ENCODE data around the gene PRMT2. TPM values are rescaled to one million over a fixed set of nuclear protein-coding genes. Genes with fewer than 3 reads are reported as not detected.

The PRMT2 gene
- total RNA-seq, 2 donors from 2014 or later: 73.6 to 87.1 TPM

DNA sequence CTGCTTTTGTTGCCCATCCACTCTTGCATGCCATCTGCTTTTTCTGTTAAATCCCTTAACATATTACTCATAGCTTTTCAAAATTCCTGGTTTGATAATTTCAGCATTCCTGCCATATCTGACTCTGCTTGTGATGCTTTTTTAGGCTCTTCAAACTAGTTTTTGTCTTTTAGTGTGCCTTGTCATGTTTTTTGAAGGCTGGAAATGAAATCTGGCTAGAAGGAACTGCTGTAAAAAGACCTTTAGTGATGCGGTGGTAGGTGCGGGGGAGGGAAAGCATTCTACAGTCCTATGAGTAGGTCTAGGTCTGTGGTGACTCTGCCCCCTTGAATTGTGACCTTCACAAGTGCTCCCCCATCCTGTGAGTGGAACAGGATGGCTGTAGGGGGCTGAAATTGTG lies 15.6 kb upstream of the PRMT2 start:
- H3K9ac ChIP-seq (ENCODE audit: extremely low read depth, low read length, poor library complexity, severe bottlenecking): no peak overlapping the region
- H3K4me1 ChIP-seq (ENCODE audit: control insufficient read depth, insufficient read depth, low read length): no peaks in the 10 kb centered on the region
- Mint-ChIP-seq H3K4me3 (no peak overlapping the region), H3K4me1 (peaks cover 10% of the 10 kb centered on the region), H3K27me3 (ENCODE audit: insufficient read depth) (peaks cover 10% of the 10 kb centered on the region), H3K27ac (no peak overlapping the region), H3K9me3 (no peaks in the 10 kb centered on the region), H3K36me3 (ENCODE audit: low read depth) (no peaks in the 10 kb centered on the region)
- H3K9me3 ChIP-seq (ENCODE audit: control insufficient read depth, low read length): no peaks in the 10 kb centered on the region
- TF ChIP-seq CTCF (conservative IDR thresholded peaks at IDR 0.05): no peak
- DNase-seq: no peak
- WGBS, 2 experiments (ENCODE audit: insufficient coverage in 1 of 2, insufficient read length in 1 of 2): 96 to 100% methylated on average over 2 of the region's 2 CpGs
- H3K27me3 ChIP-seq (ENCODE audit: control insufficient read depth, insufficient read depth, low read length, poor library complexity, severe bottlenecking): no peaks in the 10 kb centered on the region
- no peak overlapping the region for H3K4me3 ChIP-seq (ENCODE audit: low read length)
- H3K36me3 ChIP-seq (ENCODE audit: control insufficient read depth, insufficient read depth, low read length): no peaks in the 10 kb centered on the region
- H3K27ac ChIP-seq (ENCODE audit: low read depth, low read length): no peak overlapping the region

GRCh38 chr21:46620846-46621245 lies 14.6 kb upstream of the PRMT2 start:
- no peak overlapping the region for H3K4me3 Mint-ChIP-seq
- H3K27ac Mint-ChIP-seq: no peak overlapping the region
- Histone ChIP-seq H3K9ac (ENCODE audit: extremely low read depth, low read length, poor library complexity, severe bottlenecking) (no peak overlapping the region), H3K4me1 (ENCODE audit: control insufficient read depth, insufficient read depth, low read length) (no peaks in the 10 kb centered on the region), H3K9me3 (ENCODE audit: control insufficient read depth, low read length) (peaks cover 6% of the 10 kb centered on the region), H3K27me3 (ENCODE audit: control insufficient read depth, insufficient read depth, low read length, poor library complexity, severe bottlenecking) (no peaks in the 10 kb centered on the region), H3K4me3 (ENCODE audit: low read length) (no peak overlapping the region), H3K36me3 (ENCODE audit: control insufficient read depth, insufficient read depth, low read length) (no peaks in the 10 kb centered on the region), H3K27ac (ENCODE audit: low read depth, low read length) (peak overlapping the region; percentile 94)
- 96 to 100% methylated on average over 4 to 7 of the region's 7 CpGs for WGBS, 2 experiments (ENCODE audit: insufficient coverage in 1 of 2, insufficient read length in 1 of 2)
- peaks cover 10% of the 10 kb centered on the region for H3K4me1 Mint-ChIP-seq
- H3K27me3 Mint-ChIP-seq (ENCODE audit: insufficient read depth): peaks cover 4% of the 10 kb centered on the region
- no peaks in the 10 kb centered on the region for H3K36me3 Mint-ChIP-seq (ENCODE audit: low read depth)
- DNase-seq: no peak
- peaks cover 10% of the 10 kb centered on the region for H3K9me3 Mint-ChIP-seq
- TF ChIP-seq CTCF (conservative IDR thresholded peaks at IDR 0.05): no peak

DNA sequence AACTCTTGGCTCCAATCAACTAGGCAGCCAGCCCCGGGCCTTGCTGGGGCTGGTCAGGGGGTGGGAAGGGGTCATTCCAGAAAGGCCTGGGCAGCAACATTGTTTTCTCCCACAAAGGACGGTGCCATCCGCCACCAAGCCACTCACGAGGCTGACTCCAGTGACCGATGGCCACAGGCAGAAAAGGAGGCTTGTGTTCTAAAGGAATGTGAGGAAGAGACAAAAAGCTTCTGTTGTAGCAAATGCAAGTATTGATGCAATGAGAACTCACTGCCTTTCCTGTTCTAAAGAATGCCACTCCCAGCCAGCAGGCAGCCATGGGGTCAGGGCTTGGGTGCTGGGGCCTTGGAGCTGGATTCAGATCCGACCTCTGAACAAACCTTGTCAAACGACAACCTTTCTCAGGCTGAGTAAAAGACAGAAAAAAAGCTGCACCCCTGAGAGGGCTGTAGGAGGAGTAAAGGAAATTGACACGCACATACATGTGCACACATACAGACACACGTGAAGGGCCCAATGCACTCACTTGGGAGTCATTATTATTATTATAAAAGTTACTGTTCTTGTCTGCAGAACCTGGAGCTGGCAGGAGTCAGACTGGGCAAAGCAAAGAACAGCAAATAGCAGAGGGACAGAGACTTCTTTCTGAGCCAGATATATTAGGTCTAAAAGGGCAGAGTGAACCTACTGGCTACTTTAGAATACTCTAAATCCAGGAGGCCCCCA lies 13.9 kb upstream of the PRMT2 start:
- WGBS, 2 experiments (ENCODE audit: insufficient coverage in 1 of 2, insufficient read length in 1 of 2): 75 to 92% methylated on average over 4 to 9 of the region's 9 CpGs
- Histone ChIP-seq H3K4me3 (ENCODE audit: low read length) (no peak overlapping the region), H3K27ac (ENCODE audit: low read depth, low read length) (peak overlapping the region; percentile 94), H3K4me1 (ENCODE audit: control insufficient read depth, insufficient read depth, low read length) (no peaks in the 10 kb centered on the region), H3K36me3 (ENCODE audit: control insufficient read depth, insufficient read depth, low read length) (no peaks in the 10 kb centered on the region), H3K9ac (ENCODE audit: extremely low read depth, low read length, poor library complexity, severe bottlenecking) (no peak overlapping the region), H3K9me3 (ENCODE audit: control insufficient read depth, low read length) (peaks cover 6% of the 10 kb centered on the region), H3K27me3 (ENCODE audit: control insufficient read depth, insufficient read depth, low read length, poor library complexity, severe bottlenecking) (no peaks in the 10 kb centered on the region)
- Mint-ChIP-seq H3K4me3 (no peak overlapping the region), H3K4me1 (peaks cover 10% of the 10 kb centered on the region), H3K27me3 (ENCODE audit: insufficient read depth) (peaks cover 4% of the 10 kb centered on the region), H3K27ac (peak overlapping the region; percentile 26), H3K9me3 (peaks cover 17% of the 10 kb centered on the region), H3K36me3 (ENCODE audit: low read depth) (no peaks in the 10 kb centered on the region)
- no peak for DNase-seq
- no peak for TF ChIP-seq CTCF (conservative IDR thresholded peaks at IDR 0.05)

All from endodermal cell (in vitro differentiated cells).